ENCODE results near the gene STX19.

DNA sequence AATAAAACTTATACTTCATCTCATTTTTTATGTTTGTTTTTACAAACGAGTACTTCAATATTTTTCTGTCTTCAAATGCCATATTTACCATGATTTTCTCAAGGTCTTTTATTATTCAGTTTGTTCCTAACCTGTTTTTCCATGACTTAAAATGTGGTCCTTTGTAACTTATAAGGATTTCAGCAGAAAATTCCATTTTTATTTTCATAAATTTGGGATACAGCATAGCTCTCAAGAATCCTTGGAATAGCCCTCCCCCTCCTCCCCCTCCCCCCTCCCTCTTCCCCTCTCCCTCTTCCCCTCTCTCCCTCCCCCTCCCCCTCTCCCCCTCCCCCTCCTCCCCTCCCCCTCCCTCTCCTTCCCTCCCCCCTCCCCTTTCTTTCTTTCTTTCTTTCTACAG lies 14.9 kb upstream of the STX19 start:
- no peak for TF ChIP-seq POLR2A (IDR thresholded peaks at IDR 0.05)
- TF ChIP-seq, protein P1, sequence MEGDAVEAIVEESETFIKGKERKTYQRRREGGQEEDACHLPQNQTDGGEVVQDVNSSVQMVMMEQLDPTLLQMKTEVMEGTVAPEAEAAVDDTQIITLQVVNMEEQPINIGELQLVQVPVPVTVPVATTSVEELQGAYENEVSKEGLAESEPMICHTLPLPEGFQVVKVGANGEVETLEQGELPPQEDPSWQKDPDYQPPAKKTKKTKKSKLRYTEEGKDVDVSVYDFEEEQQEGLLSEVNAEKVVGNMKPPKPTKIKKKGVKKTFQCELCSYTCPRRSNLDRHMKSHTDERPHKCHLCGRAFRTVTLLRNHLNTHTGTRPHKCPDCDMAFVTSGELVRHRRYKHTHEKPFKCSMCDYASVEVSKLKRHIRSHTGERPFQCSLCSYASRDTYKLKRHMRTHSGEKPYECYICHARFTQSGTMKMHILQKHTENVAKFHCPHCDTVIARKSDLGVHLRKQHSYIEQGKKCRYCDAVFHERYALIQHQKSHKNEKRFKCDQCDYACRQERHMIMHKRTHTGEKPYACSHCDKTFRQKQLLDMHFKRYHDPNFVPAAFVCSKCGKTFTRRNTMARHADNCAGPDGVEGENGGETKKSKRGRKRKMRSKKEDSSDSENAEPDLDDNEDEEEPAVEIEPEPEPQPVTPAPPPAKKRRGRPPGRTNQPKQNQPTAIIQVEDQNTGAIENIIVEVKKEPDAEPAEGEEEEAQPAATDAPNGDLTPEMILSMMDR (IDR thresholded peaks at IDR 0.05): no peak

All from right lobe of liver (tissue), 4 donors.